ENCODE data around the gene PREB.

Gene PREB

GRCh38 chr2:27152796-27153464, 18.5 kb upstream of the PREB start:
- DNase-seq (ENCODE audit: low read depth in 2 of 3, low spot score in 1 of 3): no peak

- DNase-seq (ENCODE audit: low read depth in 2 of 3, low spot score in 1 of 3): no peak
These were observed 17.8 kb upstream of the PREB start for GRCh38 chr2:27152102-27152795.

- DNase-seq (ENCODE audit: low read depth in 2 of 3, low spot score in 1 of 3): no peak
These were observed 16.3 kb upstream of the PREB start for GRCh38 chr2:27150639-27151230.

- no peak for DNase-seq (ENCODE audit: low read depth in 2 of 3, low spot score in 1 of 3)
These were observed 15.4 kb upstream of the PREB start for GRCh38 chr2:27149570-27150405.

- DNase-seq (ENCODE audit: low read depth in 2 of 3, low spot score in 1 of 3): no peak
These were observed 14.5 kb upstream of the PREB start, which contains the start of gene TCF23 for GRCh38 chr2:27148801-27149439. TSS of gene TCF23 (plus strand) at chr2:27149004. CDS start at chr2:27149134, 130 bp downstream.

- DNase-seq (ENCODE audit: low read depth in 2 of 3, low spot score in 1 of 3): no peak
These were observed 13.5 kb upstream of the PREB start for GRCh38 chr2:27147935-27148334.

GRCh38 chr2:27145682-27146081, 11.2 kb upstream of the PREB start:
- DNase-seq (ENCODE audit: low read depth in 2 of 3, low spot score in 1 of 3): no peak

- no peak for DNase-seq (ENCODE audit: low read depth in 2 of 3, low spot score in 1 of 3)
These were observed 8.8 kb upstream of the PREB start for GRCh38 chr2:27143285-27143684.

- DNase-seq (ENCODE audit: low read depth in 2 of 3, low spot score in 1 of 3): no peak
These were observed 4.9 kb upstream of the PREB start, which contains the start of gene PRR30 for GRCh38 chr2:27139310-27139709. TSS of gene PRR30 (minus strand) at chr2:27139410. CDS start at chr2:27138329, 1,081 bp downstream.

- DNase-seq (ENCODE audit: low read depth in 2 of 3, low spot score in 1 of 3): no peak
These were observed 3.7 kb upstream of the PREB start for GRCh38 chr2:27138111-27138510.

GRCh38 chr2:27137322-27137935, 3.0 kb upstream of the PREB start:
- DNase-seq (ENCODE audit: low read depth in 2 of 3, low spot score in 1 of 3): no peak

- DNase-seq (ENCODE audit: low read depth in 2 of 3, low spot score in 1 of 3): no peak
These were observed 2.3 kb upstream of the PREB start for GRCh38 chr2:27136751-27137150.

- DNase-seq (ENCODE audit: low read depth in 2 of 3, low spot score in 1 of 3): no peak
These were observed 1.1 kb upstream of the PREB start for GRCh38 chr2:27135478-27135955.

GRCh38 chr2:27134781-27135477, 493 bp upstream of the PREB start:
- DNase-seq (ENCODE audit: low read depth in 2 of 3, low spot score in 1 of 3): no peak

- no peak for DNase-seq (ENCODE audit: low read depth in 2 of 3, low spot score in 1 of 3)
These were observed 1.1 kb downstream of the PREB start for GRCh38 chr2:27133195-27133875.

GRCh38 chr2:27131429-27131828, 3.0 kb downstream of the PREB start:
- no peak for DNase-seq (ENCODE audit: low read depth in 2 of 3, low spot score in 1 of 3)

GRCh38 chr2:27130396-27130795, 4.0 kb downstream of the PREB start:
- DNase-seq (ENCODE audit: low read depth in 2 of 3, low spot score in 1 of 3): no peak

GRCh38 chr2:27128668-27129571, 5.5 kb downstream of the PREB start:
- DNase-seq (ENCODE audit: low read depth in 2 of 3, low spot score in 1 of 3): no peak

All from stimulated activated CD4-positive, alpha-beta T cell treated with anti-CD3 and anti-CD28 coated beads, Interleukin-12 subunit alpha, Interleukin-12 subunit beta, amount 100 ng/mL, for 48 hours (primary cell).